Endometrial microvascular endothelial cells (primary cell): Measurements from ENCODE around the gene RANBP1. TPM values are rescaled to one million over a fixed set of nuclear protein-coding genes. Genes with fewer than 3 reads are reported as not detected.
"Not testable (repeated sequence)": the region's sequence is repeated elsewhere in the genome, so short reads cannot be mapped to it uniquely, and the experiment has no call there.

Experiments used
- in situ Hi-C: cut with HindIII; loops from 2 replicates; pipeline ENCODE4 v1.10.0; 2017; ENCODE audit warnings: low sequenced_read_pairs, low pct_unique_long_range_greater_than_20kb; ENCODE audit errors: inconsistent ontology term
- total RNA-seq: library from RNA; depleted of rRNA; stranded (reverse); fragments of >200 nt; gene quantifications from one replicate; pipeline ENCODE4 v1.2.3, GENCODE V29; 2015; ENCODE audit errors: inconsistent ontology term

RANBP1 gene
- 436 TPM for total RNA-seq

- in situ Hi-C loops, result loop anchor here (25.0 kb wide), 2 partner anchors 154 to 354 kb away; partner anchors contain the start of gene TBX1
Observed at GRCh38 chr22:20115691-20116375, at the start of gene RANBP1. RANBP1 (plus strand) TSS chr22:20116104; CDS start chr22:20116185, 81 bp downstream.

GRCh38 chr22:20066617-20067383, 49.1 kb upstream of the RANBP1 start:
- in situ Hi-C loops, result no loop called here

GRCh38 chr22:20067384-20067682, 48.6 kb upstream of the RANBP1 start:
- in situ Hi-C loops, result not testable (repeated sequence)

- in situ Hi-C loops, result no loop called here
Observed at GRCh38 chr22:20068640-20069039, 47.3 kb upstream of the RANBP1 start.

- in situ Hi-C loops, result no loop called here
Observed at GRCh38 chr22:20069331-20070042, 46.4 kb upstream of the RANBP1 start.

GRCh38 chr22:20071524-20071972, 44.4 kb upstream of the RANBP1 start:
- in situ Hi-C loops, result no loop called here

- in situ Hi-C loops, result no loop called here
Observed at GRCh38 chr22:20076627-20077172, 39.2 kb upstream of the RANBP1 start.

- in situ Hi-C loops, result no loop called here
Observed at GRCh38 chr22:20079745-20080444, 36.0 kb upstream of the RANBP1 start, which contains the start of gene DGCR8. DGCR8 (plus strand) TSS chr22:20080241; CDS start chr22:20085964, 5,723 bp downstream.

GRCh38 chr22:20080445-20080775, 35.5 kb upstream of the RANBP1 start:
- in situ Hi-C loops, result no loop called here

GRCh38 chr22:20080776-20081654, 34.9 kb upstream of the RANBP1 start:
- in situ Hi-C loops, result no loop called here

GRCh38 chr22:20083157-20083890, 32.6 kb upstream of the RANBP1 start:
- in situ Hi-C loops, result no loop called here

- in situ Hi-C loops, result no loop called here
Observed at GRCh38 chr22:20083891-20084546, 31.9 kb upstream of the RANBP1 start.

GRCh38 chr22:20084547-20085413, 31.1 kb upstream of the RANBP1 start:
- in situ Hi-C loops, result no loop called here

GRCh38 chr22:20085651-20086050, 30.3 kb upstream of the RANBP1 start:
- in situ Hi-C loops, result no loop called here

GRCh38 chr22:20086101-20086599, 29.8 kb upstream of the RANBP1 start:
- in situ Hi-C loops, result no loop called here

GRCh38 chr22:20086763-20087162, 29.1 kb upstream of the RANBP1 start:
- in situ Hi-C loops, result no loop called here
